ENCODE data around the gene CYP4F3.
"Not testable (repeated sequence)": the region's sequence is repeated elsewhere in the genome, so short reads cannot be mapped to it uniquely, and the experiment has no call there.

Gene CYP4F3

GRCh38 chr19:15642807-15643206 is 2.1 kb downstream of the CYP4F3 start:
- no peaks in the 10 kb centered on the region for H3K27me3 ChIP-seq (replicated peaks)
- no peak for TF ChIP-seq CTCF (IDR thresholded peaks at IDR 0.05; ENCODE audit: low read depth, low read length, missing control alignments)
- no peak overlapping the region for H3K27ac ChIP-seq
- H3K4me3 ChIP-seq (ENCODE audit: low read depth, low read length): no peak overlapping the region
- no peak for DNase-seq
- no peaks in the 10 kb centered on the region for H3K36me3 ChIP-seq (replicated peaks)
- in situ Hi-C loops (cut with HindIII; ENCODE audit: low pct_ligation_motif_present, low sequenced_read_pairs): no loop called here

- in situ Hi-C loops (cut with HindIII; ENCODE audit: low pct_ligation_motif_present, low sequenced_read_pairs): no loop called here
- no peak for TF ChIP-seq CTCF (IDR thresholded peaks at IDR 0.05; ENCODE audit: low read depth, low read length, missing control alignments)
- no peaks in the 10 kb centered on the region for H3K36me3 ChIP-seq (replicated peaks)
- H3K27me3 ChIP-seq (replicated peaks): no peaks in the 10 kb centered on the region
- H3K4me3 ChIP-seq (ENCODE audit: low read depth, low read length): no peak overlapping the region
- DNase-seq: no peak
- no peak overlapping the region for H3K27ac ChIP-seq
These were observed 2.7 kb downstream of the CYP4F3 start for GRCh38 chr19:15643387-15643786.

- H3K27ac ChIP-seq: no peak overlapping the region
- H3K27me3 ChIP-seq (replicated peaks): no peaks in the 10 kb centered on the region
- H3K4me3 ChIP-seq (ENCODE audit: low read depth, low read length): no peak overlapping the region
- no peak for TF ChIP-seq CTCF (IDR thresholded peaks at IDR 0.05; ENCODE audit: low read depth, low read length, missing control alignments)
- H3K36me3 ChIP-seq (replicated peaks): no peaks in the 10 kb centered on the region
- no peak for DNase-seq
- in situ Hi-C loops (cut with HindIII; ENCODE audit: low pct_ligation_motif_present, low sequenced_read_pairs): no loop called here
These were observed 3.5 kb downstream of the CYP4F3 start for GRCh38 chr19:15644066-15644741.

- in situ Hi-C loops (cut with HindIII; ENCODE audit: low pct_ligation_motif_present, low sequenced_read_pairs): no loop called here
- no peak for TF ChIP-seq CTCF (IDR thresholded peaks at IDR 0.05; ENCODE audit: low read depth, low read length, missing control alignments)
- no peak overlapping the region for H3K4me3 ChIP-seq (ENCODE audit: low read depth, low read length)
- H3K27me3 ChIP-seq (replicated peaks): no peaks in the 10 kb centered on the region
- no peaks in the 10 kb centered on the region for H3K36me3 ChIP-seq (replicated peaks)
- no peak overlapping the region for H3K27ac ChIP-seq
- DNase-seq: no peak
These were observed 4.1 kb downstream of the CYP4F3 start for GRCh38 chr19:15644816-15645215.

GRCh38 chr19:15649526-15649925 is 8.8 kb downstream of the CYP4F3 start:
- in situ Hi-C loops (cut with HindIII; ENCODE audit: low pct_ligation_motif_present, low sequenced_read_pairs): no loop called here
- no peak overlapping the region for H3K4me3 ChIP-seq (ENCODE audit: low read depth, low read length)
- no peaks in the 10 kb centered on the region for H3K36me3 ChIP-seq (replicated peaks)
- TF ChIP-seq CTCF (IDR thresholded peaks at IDR 0.05; ENCODE audit: low read depth, low read length, missing control alignments): no peak
- no peak overlapping the region for H3K27ac ChIP-seq
- no peak for DNase-seq
- no peaks in the 10 kb centered on the region for H3K27me3 ChIP-seq (replicated peaks)

- H3K27ac ChIP-seq; DNase-seq; in situ Hi-C loops (cut with HindIII; ENCODE audit: low pct_ligation_motif_present, low sequenced_read_pairs); H3K4me3 ChIP-seq (ENCODE audit: low read depth, low read length); H3K27me3 ChIP-seq (replicated peaks); H3K36me3 ChIP-seq (replicated peaks): not testable (repeated sequence)
These were observed 9.4 kb downstream of the CYP4F3 start for GRCh38 chr19:15650123-15650522.
